ENCODE results near the gene YOD1. TPM values are rescaled to one million over a fixed set of nuclear protein-coding genes. Genes with fewer than 3 reads are reported as not detected.

The YOD1 gene
- polyA plus RNA-seq, 1 donor (not counting 4 experiments of a cell fraction or from before 2014, with no cell fraction given): 5.2 TPM

DNA sequence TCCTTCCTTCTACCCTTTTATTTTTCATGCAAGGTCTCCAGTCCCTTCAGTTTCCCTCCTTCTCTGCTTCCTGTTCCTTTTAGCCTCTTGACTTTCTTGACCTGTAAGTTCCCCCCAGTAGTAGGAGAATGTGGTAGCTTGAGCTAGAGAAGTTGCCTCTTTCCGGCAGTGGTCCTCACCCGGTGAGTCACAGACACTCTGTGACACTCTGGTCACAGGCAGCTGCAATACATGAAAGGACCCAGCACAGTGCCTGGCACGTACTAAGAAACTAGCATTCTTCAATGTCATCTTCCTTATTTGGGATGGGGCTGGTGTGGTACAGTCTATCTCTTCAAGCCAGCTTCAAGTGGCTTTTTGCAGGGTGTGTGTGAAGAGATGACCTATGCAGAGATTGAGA, 18.1 kb upstream of the YOD1 start:
- no peaks in the 10 kb centered on the region for H3K9me3 ChIP-seq (ENCODE audit: control insufficient read depth, low read depth, low read length)
- H3K4me1 ChIP-seq (ENCODE audit: control insufficient read depth, extremely low read depth, insufficient read depth, low read length): peaks cover 13% of the 10 kb centered on the region
- H3K4me3 ChIP-seq (ENCODE audit: control insufficient read depth in 2 of 3, extremely low read depth in 1 of 3, insufficient read depth in 2 of 3, low read depth in 1 of 3, low read length in 3 of 3): no peak overlapping the region
- H3K36me3 ChIP-seq (ENCODE audit: control insufficient read depth in 2 of 2, extremely low read depth in 1 of 2, insufficient read depth in 2 of 2, low read length in 2 of 2): peaks cover 31 to 36% of the 10 kb centered on the region in 2 experiments
- no peaks in the 10 kb centered on the region for H3K9me1 ChIP-seq (ENCODE audit: control insufficient read depth, extremely low read depth, insufficient read depth, low read length)
- no peak overlapping the region for H3K27ac ChIP-seq (ENCODE audit: control insufficient read depth, insufficient read depth, low read length)
- TF ChIP-seq CTCF (optimal IDR thresholded peaks at IDR 0.05 in 1 of 3, IDR thresholded peaks at IDR 0.05 in 1 of 3, conservative IDR thresholded peaks at IDR 0.05 in 1 of 3; ENCODE audit: extremely low read depth in 1 of 3, insufficient read depth in 2 of 3, low read length in 3 of 3) (no peak), EZH2 (IDR thresholded peaks at IDR 0.05; ENCODE audit: low read length) (no peak)
- H3K27me3 ChIP-seq (ENCODE audit: control insufficient read depth, extremely low read depth, insufficient read depth, low read length): no peaks in the 10 kb centered on the region
- no peak for FAIRE-seq
- no peak overlapping the region for H3K4me2 ChIP-seq (ENCODE audit: control insufficient read depth, extremely low read depth, insufficient read depth, low read depth, low read length)
- no peaks in the 10 kb centered on the region for H4K20me1 ChIP-seq (ENCODE audit: control insufficient read depth, extremely low read depth, insufficient read depth, low read length)
- dilution Hi-C loops (cut with MboI; ENCODE audit: extremely low pct_ligation_motif_present, low sequenced_read_pairs): no loop called here
- H3K79me2 ChIP-seq (ENCODE audit: control insufficient read depth, insufficient read depth, low read length): no peaks in the 10 kb centered on the region
- H2AFZ ChIP-seq (ENCODE audit: control insufficient read depth, low read length): no peak overlapping the region
- DNase-seq (ENCODE audit: low read depth, low spot score): no peak
- no peak overlapping the region for H3K9ac ChIP-seq (ENCODE audit: control insufficient read depth, extremely low read depth, insufficient read depth, low read length)

DNA sequence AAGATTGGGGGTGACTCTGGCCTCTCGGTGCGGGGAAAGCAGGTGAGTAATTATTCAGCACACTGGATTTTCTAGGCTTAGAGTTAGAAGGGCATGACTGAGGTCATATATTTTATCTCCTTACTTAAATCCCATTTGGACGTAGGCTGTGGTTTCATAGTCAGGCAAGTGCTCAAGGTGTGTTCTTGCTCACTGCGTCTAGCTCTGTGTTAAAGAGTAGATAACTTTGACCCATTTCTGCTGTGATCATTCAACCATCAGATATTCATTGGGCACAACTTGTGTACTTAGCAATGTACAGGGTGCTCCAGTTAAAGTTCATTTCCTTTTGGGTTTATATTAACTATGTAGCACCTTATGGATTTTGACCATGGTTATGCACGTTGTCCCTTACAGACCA, 16.7 kb upstream of the YOD1 start:
- Histone ChIP-seq H2AFZ (ENCODE audit: control insufficient read depth, low read length) (no peak overlapping the region), H4K20me1 (ENCODE audit: control insufficient read depth, extremely low read depth, insufficient read depth, low read length) (no peaks in the 10 kb centered on the region), H3K9me1 (ENCODE audit: control insufficient read depth, extremely low read depth, insufficient read depth, low read length) (no peaks in the 10 kb centered on the region), H3K9ac (ENCODE audit: control insufficient read depth, extremely low read depth, insufficient read depth, low read length) (no peak overlapping the region), H3K4me3 (ENCODE audit: control insufficient read depth in 2 of 3, extremely low read depth in 1 of 3, insufficient read depth in 2 of 3, low read depth in 1 of 3, low read length in 3 of 3) (no peak overlapping the region), H3K27me3 (ENCODE audit: control insufficient read depth, extremely low read depth, insufficient read depth, low read length) (no peaks in the 10 kb centered on the region), H3K27ac (ENCODE audit: control insufficient read depth, insufficient read depth, low read length) (no peak overlapping the region), H3K79me2 (ENCODE audit: control insufficient read depth, insufficient read depth, low read length) (no peaks in the 10 kb centered on the region), H3K4me1 (ENCODE audit: control insufficient read depth, extremely low read depth, insufficient read depth, low read length) (no peaks in the 10 kb centered on the region), H3K9me3 (ENCODE audit: control insufficient read depth, low read depth, low read length) (no peaks in the 10 kb centered on the region), H3K4me2 (ENCODE audit: control insufficient read depth, extremely low read depth, insufficient read depth, low read depth, low read length) (no peak overlapping the region), H3K36me3 (ENCODE audit: control insufficient read depth in 2 of 2, extremely low read depth in 1 of 2, insufficient read depth in 2 of 2, low read length in 2 of 2) (peaks cover 26 to 44% of the 10 kb centered on the region in 2 experiments)
- dilution Hi-C loops (cut with MboI; ENCODE audit: extremely low pct_ligation_motif_present, low sequenced_read_pairs): no loop called here
- TF ChIP-seq CTCF (optimal IDR thresholded peaks at IDR 0.05 in 1 of 3, IDR thresholded peaks at IDR 0.05 in 1 of 3, conservative IDR thresholded peaks at IDR 0.05 in 1 of 3; ENCODE audit: extremely low read depth in 1 of 3, insufficient read depth in 2 of 3, low read length in 3 of 3): no peak
- TF ChIP-seq EZH2 (IDR thresholded peaks at IDR 0.05; ENCODE audit: low read length): no peak
- no peak for DNase-seq (ENCODE audit: low read depth, low spot score)
- no peak for FAIRE-seq

All from keratinocyte (primary cell).